Activated CD8-positive, alpha-beta T cell treated with anti-CD3 and anti-CD28 coated beads for 36 hours (primary cell): ENCODE measurements around the gene ABI3. TPM values are rescaled to one million over a fixed set of nuclear protein-coding genes. Genes with fewer than 3 reads are reported as not detected.

Source experiments
- ATAC-seq: fragments of 200-7000 bp; cut with Tn5 transposase; one replicate; pipeline ENCODE4 v1.10.0; 2021; ENCODE audit warnings: mild to moderate bottlenecking, moderate library complexity
- CTCF ChIA-PET: fragments of 350-600 bp; sonication (Branson Sonifier 250); formaldehyde crosslinking; loops from one replicate; lab custom pipeline; 2021; ENCODE audit warnings: antibody characterized with exemption; lab: Charles Lee
- POLR2A ChIA-PET: fragments of 350-600 bp; sonication (Branson Sonifier 250); formaldehyde crosslinking; loops from one replicate; lab custom pipeline; 2021; ENCODE audit warnings: antibody characterized with exemption; lab: Charles Lee
- DNase-seq: peaks from one replicate; pipeline ENCODE4 v3.0.0-alpha.2; 2020
- H3K27ac Mint-ChIP-seq: one replicate; pipeline ENCODE4 v1.8.0; 2021; ENCODE audit warnings: mild to moderate bottlenecking, mixed read lengths
- H3K27me3 Mint-ChIP-seq: one replicate; pipeline ENCODE4 v1.8.0; 2021; ENCODE audit warnings: mixed read lengths
- H3K36me3 Mint-ChIP-seq: one replicate; pipeline ENCODE4 v1.8.0; 2021; ENCODE audit warnings: low read depth, mixed read lengths
- H3K4me1 Mint-ChIP-seq: one replicate; pipeline ENCODE4 v1.8.0; 2021; ENCODE audit warnings: low read depth, mixed read lengths
- H3K4me3 Mint-ChIP-seq: one replicate; pipeline ENCODE4 v1.8.0; 2021; ENCODE audit warnings: mild to moderate bottlenecking, moderate library complexity, mixed read lengths
- H3K9me3 Mint-ChIP-seq: one replicate; pipeline ENCODE4 v1.8.0; 2021; ENCODE audit warnings: mixed read lengths
- CTCF ChIP-seq: fragments of 200-600 bp; IDR thresholded peaks from one replicate; pipeline ENCODE4 v1.8.0; 2022; ENCODE audit warnings: antibody characterized with exemption, mild to moderate bottlenecking
- intact Hi-C: fragments of 100-400 bp; cut with micrococcal nuclease; formaldehyde crosslinking; loops from one replicate; pipeline ENCODE4 v1.10.0; 2022
- total RNA-seq, 2 experiments: library from RNA; stranded (reverse); gene quantifications; one replicate each; pipeline ENCODE4 v1.2.3, GENCODE V29; 2021

Gene ABI3
- total RNA-seq, 2 experiments from 2014 or later = 39.3 to 45.1 TPM

DNA sequence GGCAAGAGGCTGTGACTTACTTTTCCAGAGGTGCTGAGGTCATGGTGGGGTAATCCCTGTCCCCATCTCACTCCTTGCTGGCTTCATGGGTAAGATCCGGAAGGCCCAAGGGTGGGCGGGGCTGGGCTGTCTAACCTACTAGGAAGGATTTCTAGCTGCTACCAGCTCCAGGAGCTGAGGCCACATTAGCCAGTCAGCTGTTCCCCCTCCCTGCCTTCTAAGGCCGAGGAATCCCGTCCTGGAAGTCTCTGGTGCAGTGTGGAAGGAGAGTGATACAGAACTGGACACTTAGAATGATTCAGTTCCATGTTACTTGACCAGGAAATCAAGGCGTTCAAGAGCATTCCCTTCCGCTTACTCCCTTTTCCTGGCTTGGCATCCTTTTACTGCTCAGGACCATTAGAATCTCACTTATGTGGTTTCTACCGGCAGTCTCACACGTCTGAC, 9.0 kb upstream of the ABI3 start:
- no peaks in the 10 kb centered on the region for H3K4me1 Mint-ChIP-seq
- ATAC-seq (no peak), DNase-seq (no peak)
- no peak overlapping the region for H3K4me3 Mint-ChIP-seq
- no peaks in the 10 kb centered on the region for H3K27me3 Mint-ChIP-seq
- CTCF ChIA-PET = interaction anchor here (1.0 to 14.8 kb wide), 3 partner anchors 9 to 26 kb away, joined by 3 to 126 read pairs (median 3); no protein-coding TSS in a partner anchor
- H3K27ac Mint-ChIP-seq = no peak overlapping the region
- H3K9me3 Mint-ChIP-seq = no peaks in the 10 kb centered on the region
- no peak for TF ChIP-seq CTCF
- POLR2A ChIA-PET = interaction anchor here (1.1 to 6.7 kb wide), 3 partner anchors 9 to 26 kb away, joined by 3 to 33 read pairs (median 30); partner anchors contain the start of genes ABI3 and GNGT2
- intact Hi-C loops = no loop called here
- H3K36me3 Mint-ChIP-seq = peaks cover 1% of the 10 kb centered on the region

GRCh38 chr17:49203796-49204195, 6.7 kb upstream of the ABI3 start:
- intact Hi-C loops = no loop called here
- no peak for TF ChIP-seq CTCF
- no peak for DNase-seq
- POLR2A ChIA-PET = interaction anchor here (1.8 to 2.3 kb wide), 2 partner anchors 11 kb away, joined by 7 to 13 read pairs; no protein-coding TSS in a partner anchor
- CTCF ChIA-PET = interaction anchor here (1.9 kb wide), 1 partner anchor 9 kb away, joined by 5 read pairs; no protein-coding TSS in a partner anchor
- no peak for ATAC-seq
- Mint-ChIP-seq H3K4me1 (peaks cover 8% of the 10 kb centered on the region), H3K9me3 (no peaks in the 10 kb centered on the region), H3K36me3 (peaks cover 1% of the 10 kb centered on the region), H3K4me3 (no peak overlapping the region), H3K27me3 (no peaks in the 10 kb centered on the region), H3K27ac (no peak overlapping the region)

DNA sequence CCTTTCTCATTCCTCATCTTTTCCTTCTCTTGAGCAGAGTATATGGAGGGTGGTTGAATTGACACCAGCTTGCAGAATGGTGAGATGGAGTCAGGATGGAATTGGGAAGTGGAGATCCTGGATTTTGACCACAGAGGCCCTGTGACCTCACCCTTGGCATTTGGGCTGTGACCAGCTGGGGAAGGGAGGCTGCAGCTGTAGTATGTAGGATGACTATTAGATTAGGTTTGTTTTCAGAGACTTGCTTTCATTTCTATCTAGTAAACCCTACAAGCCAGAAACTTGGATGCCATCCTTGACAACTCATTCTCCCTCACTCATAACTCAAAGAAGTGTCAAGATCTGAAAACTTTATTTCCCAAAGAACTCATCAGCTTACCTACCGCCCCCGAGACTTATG, 6.0 kb upstream of the ABI3 start:
- Mint-ChIP-seq H3K27me3 (no peaks in the 10 kb centered on the region), H3K27ac (no peak overlapping the region), H3K9me3 (no peaks in the 10 kb centered on the region), H3K36me3 (peaks cover 1% of the 10 kb centered on the region), H3K4me1 (peaks cover 15% of the 10 kb centered on the region), H3K4me3 (no peak overlapping the region)
- DNase-seq (no peak), ATAC-seq (no peak)
- CTCF ChIA-PET = interaction anchor here (1.2 to 1.9 kb wide), 2 partner anchors 9 to 25 kb away, joined by 5 to 9 read pairs; no protein-coding TSS in a partner anchor
- POLR2A ChIA-PET = interaction anchor here (0.6 to 2.3 kb wide), 3 partner anchors 11 to 927 kb away, joined by 3 to 13 read pairs (median 7); no protein-coding TSS in a partner anchor
- no peak for TF ChIP-seq CTCF
- intact Hi-C loops = no loop called here

DNA sequence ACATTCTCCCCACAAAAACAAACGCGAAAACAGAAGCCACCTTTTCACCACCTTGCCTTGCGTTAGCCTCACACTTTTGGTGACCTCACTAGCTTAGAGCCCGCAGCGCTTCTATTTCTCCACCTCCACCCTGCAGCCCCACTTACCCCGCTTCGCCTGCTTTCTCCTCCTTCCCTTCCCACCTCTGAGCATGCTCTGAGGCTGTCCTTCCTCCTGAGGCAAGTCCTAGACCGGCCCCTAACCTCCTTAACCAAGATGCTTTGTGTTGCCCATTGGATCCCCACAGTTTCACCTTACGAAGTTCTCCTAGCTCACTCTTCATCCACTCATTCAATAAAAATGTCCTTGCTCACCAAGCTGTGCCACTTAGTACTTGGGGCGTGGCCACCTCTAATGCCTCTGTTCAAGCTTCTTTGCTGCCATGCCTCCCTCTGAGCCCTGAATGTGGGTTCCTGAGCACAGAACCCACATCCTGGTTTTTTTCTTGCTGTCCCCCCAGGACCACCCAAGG, 1.4 kb upstream of the ABI3 start:
- POLR2A ChIA-PET = interaction anchor here (0.6 to 5.5 kb wide), 11 partner anchors 9 to 716 kb away, joined by 3 to 33 read pairs (median 10); partner anchors contain the start of gene PHOSPHO1
- peak; percentile 58 for DNase-seq
- Mint-ChIP-seq H3K27ac (peak overlapping the region; percentile 95), H3K27me3 (no peaks in the 10 kb centered on the region), H3K4me1 (peaks cover 46% of the 10 kb centered on the region), H3K9me3 (no peaks in the 10 kb centered on the region), H3K4me3 (peak overlapping the region; percentile 79), H3K36me3 (peaks cover 24% of the 10 kb centered on the region)
- ATAC-seq = peak; percentile 35
- intact Hi-C loops = no loop called here
- CTCF ChIA-PET = interaction anchor here (1.0 to 8.9 kb wide), 8 partner anchors 9 to 52 kb away, joined by 3 to 58 read pairs (median 10); no protein-coding TSS in a partner anchor
- TF ChIP-seq CTCF = no peak

DNA sequence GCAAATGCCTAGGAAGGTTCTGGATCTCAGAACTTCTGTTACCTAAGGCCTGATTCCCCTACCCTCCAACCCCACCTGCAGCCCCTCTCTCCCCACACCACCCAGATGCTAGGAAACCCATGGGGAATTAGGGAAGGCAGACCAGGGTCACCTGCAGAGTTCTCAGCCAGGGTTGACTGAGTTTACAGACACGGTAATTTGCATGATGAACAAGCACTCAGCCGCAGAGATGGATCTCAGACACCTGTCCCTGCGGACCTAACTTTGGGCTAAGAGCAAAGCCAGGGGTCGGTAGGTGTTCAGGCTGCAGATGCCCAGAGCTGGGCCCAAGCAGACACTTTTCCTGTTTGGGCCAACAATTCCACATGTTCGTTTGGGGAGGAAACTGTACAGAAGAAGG, 2.9 kb downstream of the ABI3 start:
- H3K4me3 Mint-ChIP-seq = peak overlapping the region; percentile 79
- no peaks in the 10 kb centered on the region for H3K27me3 Mint-ChIP-seq
- intact Hi-C loops = no loop called here
- no peak for DNase-seq
- H3K4me1 Mint-ChIP-seq = peaks cover 76% of the 10 kb centered on the region
- H3K9me3 Mint-ChIP-seq = no peaks in the 10 kb centered on the region
- peak overlapping the region; percentile 91 for H3K27ac Mint-ChIP-seq
- H3K36me3 Mint-ChIP-seq = peaks cover 55% of the 10 kb centered on the region
- POLR2A ChIA-PET = interaction anchor here (2.1 to 5.8 kb wide), 4 partner anchors 9 to 21 kb away, joined by 7 to 52 read pairs (median 24); no protein-coding TSS in a partner anchor
- no peak for ATAC-seq
- CTCF ChIA-PET = interaction anchor here (1.1 to 8.9 kb wide), 5 partner anchors 9 to 40 kb away, joined by 3 to 58 read pairs (median 11); no protein-coding TSS in a partner anchor
- TF ChIP-seq CTCF = no peak
